GM04503 (cell line): Measurements from ENCODE around the gene CNNM3.
A peak's percentile ranks its signal among the peaks of the same experiment; 100 is the strongest.
"Not testable (repeated sequence)": the region's sequence is repeated elsewhere in the genome, so short reads cannot be mapped to it uniquely, and the experiment has no call there.

Source experiments
- DNase-seq: peaks from one replicate; pipeline ENCODE4 v3.0.0-alpha.2; 2012; ENCODE audit warnings: low read depth

CNNM3 gene

GRCh38 chr2:96839875-96840850 is 24.1 kb downstream of the CNNM3 start:
- no peak for DNase-seq

GRCh38 chr2:96841701-96842495 is 25.8 kb downstream of the CNNM3 start:
- DNase-seq, result no peak

- no peak for DNase-seq
Observed at GRCh38 chr2:96842600-96842999, 26.5 kb downstream of the CNNM3 start.

GRCh38 chr2:96843538-96844268 is 27.6 kb downstream of the CNNM3 start, which contains the start of gene ANKRD23:
ANKRD23 (minus strand) TSS chr2:96844021; CDS start chr2:96843992, 29 bp downstream.
- DNase-seq, result no peak

GRCh38 chr2:96844405-96844808 is 28.3 kb downstream of the CNNM3 start:
- DNase-seq, result no peak

- DNase-seq, result no peak
Observed at GRCh38 chr2:96846825-96847224, 30.8 kb downstream of the CNNM3 start.

GRCh38 chr2:96847586-96847985 is 31.5 kb downstream of the CNNM3 start:
- no peak for DNase-seq

- no peak for DNase-seq
Observed at GRCh38 chr2:96848264-96848663, 32.2 kb downstream of the CNNM3 start.

GRCh38 chr2:96852667-96853066 is 36.6 kb downstream of the CNNM3 start:
- DNase-seq, result no peak

GRCh38 chr2:96853321-96853720 is 37.3 kb downstream of the CNNM3 start:
- DNase-seq, result no peak

GRCh38 chr2:96856776-96857666 is 41.0 kb downstream of the CNNM3 start:
- DNase-seq, result no peak

GRCh38 chr2:96857667-96858372 is 41.8 kb downstream of the CNNM3 start, which contains the start of gene ANKRD39:
ANKRD39 (minus strand) TSS chr2:96858016; CDS start chr2:96857987, 29 bp downstream.
- DNase-seq, result peak; percentile 82

- DNase-seq, result no peak
Observed at GRCh38 chr2:96859099-96859649, 43.1 kb downstream of the CNNM3 start.

- no peak for DNase-seq
Observed at GRCh38 chr2:96859681-96860064, 43.6 kb downstream of the CNNM3 start.

GRCh38 chr2:96860065-96861029 is 44.3 kb downstream of the CNNM3 start:
- no peak for DNase-seq

- DNase-seq, result no peak
Observed at GRCh38 chr2:96861074-96861473, 45.0 kb downstream of the CNNM3 start.

GRCh38 chr2:96863056-96863455 is 47.0 kb downstream of the CNNM3 start:
- not testable (repeated sequence) for DNase-seq

- DNase-seq, result no peak
Observed at GRCh38 chr2:96863575-96864342, 47.7 kb downstream of the CNNM3 start.
